GM19025 (cell line): ENCODE measurements around the gene MICALL2.

Experiments used
- ATAC-seq: cut with Tn5 transposase; IDR thresholded peaks from one replicate; pipeline ENCODE4 v1.9.1; 2021; ENCODE audit warnings: mild to moderate bottlenecking, low read depth, moderate library complexity; ENCODE audit not compliant: unreplicated experiment

Gene MICALL2

GRCh38 chr7:1470901-1471300, 11.6 kb upstream of the MICALL2 start:
- no peak for ATAC-seq

DNA sequence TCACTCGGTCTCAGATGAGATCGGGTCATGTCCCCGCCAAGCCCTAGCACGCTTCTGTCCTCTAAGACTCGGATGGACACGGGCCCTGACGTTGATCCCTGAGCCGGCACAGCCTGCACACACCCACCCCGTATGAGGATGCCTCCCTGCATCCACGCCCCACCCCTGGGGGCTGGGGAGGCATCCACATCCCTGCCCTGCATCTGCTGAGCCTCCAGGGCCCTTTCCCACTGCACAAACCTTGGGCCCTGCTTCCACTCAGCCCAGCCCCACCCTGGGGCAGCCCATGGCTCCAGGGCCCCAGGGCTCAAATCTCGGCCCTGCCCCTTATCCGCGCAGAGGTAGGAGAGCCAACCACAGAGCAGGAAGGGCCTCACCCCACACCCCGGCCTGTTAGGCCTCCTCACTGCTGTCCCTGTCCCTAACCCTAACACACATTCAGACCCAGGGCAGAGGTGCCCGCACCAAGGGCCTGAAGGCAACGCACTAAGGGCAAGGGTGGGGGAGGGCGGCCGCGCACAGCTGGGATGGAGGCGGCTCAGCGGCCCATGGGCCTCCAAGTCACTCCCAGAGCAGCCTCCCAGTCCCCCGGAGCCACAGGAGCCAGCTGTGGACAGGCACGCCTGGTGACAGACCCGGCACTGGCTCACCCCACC, 9.5 kb upstream of the MICALL2 start:
- ATAC-seq, result no peak

DNA sequence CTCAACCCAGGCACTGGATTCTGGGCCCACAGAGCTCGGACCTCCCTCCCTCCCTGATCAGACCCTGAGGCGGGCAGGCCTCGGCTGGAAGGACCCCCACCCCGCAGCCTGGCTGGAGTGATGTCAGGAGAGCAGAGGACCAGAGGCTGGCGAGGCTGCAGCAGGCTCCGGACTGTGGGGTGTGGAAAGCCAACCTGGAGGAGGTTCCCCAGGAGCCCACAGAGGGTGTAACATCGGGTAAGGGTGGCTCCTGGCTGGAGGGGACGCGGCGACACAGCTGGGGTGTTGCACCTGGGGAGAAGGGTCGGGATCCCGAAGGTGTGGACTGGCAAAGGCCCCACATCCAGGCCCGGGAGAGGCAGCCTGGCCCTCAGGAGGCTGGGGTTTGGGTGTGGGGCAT, 8.9 kb upstream of the MICALL2 start:
- ATAC-seq, result no peak

DNA sequence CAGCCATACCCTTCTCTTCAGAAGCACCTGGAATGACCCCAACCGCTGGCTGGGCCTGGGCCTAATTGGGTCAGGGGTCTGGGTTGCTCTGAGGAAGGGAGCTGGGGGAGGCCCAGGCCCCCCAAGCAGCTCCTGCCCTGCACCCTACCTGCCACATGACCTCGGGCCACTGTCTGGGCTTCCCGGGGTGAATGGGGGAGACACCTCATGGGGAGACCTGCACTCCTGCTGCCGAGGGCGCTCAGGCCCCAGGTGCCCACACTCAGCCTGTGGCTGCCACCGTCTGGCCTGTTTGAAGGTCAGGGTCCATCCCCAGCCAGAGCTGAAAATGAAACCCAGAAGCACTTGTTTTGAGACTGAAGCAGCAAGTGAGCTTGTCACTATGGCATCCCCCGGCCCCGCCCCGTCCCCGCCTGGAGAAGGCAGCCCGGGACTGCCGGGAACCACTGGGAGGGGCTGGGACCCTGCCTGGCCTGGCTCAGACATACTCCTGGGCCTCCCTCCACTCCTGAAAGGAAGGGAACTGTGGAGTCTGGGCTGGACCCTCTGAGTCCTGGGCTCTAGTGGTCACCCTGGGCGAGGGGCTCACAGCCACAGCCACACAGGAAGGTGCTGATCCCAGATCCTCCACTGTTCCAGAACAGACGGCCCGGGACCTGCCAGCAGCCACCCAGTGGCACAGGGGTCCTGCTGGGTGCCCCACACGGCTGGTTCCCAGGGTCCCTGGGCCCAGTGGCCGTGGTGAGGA, 7.4 kb upstream of the MICALL2 start:
- no peak for ATAC-seq

- no peak for ATAC-seq
Measured at GRCh38 chr7:1464694-1465093, 5.4 kb upstream of the MICALL2 start.

- ATAC-seq, result no peak
Measured at GRCh38 chr7:1463676-1464223, 4.5 kb upstream of the MICALL2 start.

DNA sequence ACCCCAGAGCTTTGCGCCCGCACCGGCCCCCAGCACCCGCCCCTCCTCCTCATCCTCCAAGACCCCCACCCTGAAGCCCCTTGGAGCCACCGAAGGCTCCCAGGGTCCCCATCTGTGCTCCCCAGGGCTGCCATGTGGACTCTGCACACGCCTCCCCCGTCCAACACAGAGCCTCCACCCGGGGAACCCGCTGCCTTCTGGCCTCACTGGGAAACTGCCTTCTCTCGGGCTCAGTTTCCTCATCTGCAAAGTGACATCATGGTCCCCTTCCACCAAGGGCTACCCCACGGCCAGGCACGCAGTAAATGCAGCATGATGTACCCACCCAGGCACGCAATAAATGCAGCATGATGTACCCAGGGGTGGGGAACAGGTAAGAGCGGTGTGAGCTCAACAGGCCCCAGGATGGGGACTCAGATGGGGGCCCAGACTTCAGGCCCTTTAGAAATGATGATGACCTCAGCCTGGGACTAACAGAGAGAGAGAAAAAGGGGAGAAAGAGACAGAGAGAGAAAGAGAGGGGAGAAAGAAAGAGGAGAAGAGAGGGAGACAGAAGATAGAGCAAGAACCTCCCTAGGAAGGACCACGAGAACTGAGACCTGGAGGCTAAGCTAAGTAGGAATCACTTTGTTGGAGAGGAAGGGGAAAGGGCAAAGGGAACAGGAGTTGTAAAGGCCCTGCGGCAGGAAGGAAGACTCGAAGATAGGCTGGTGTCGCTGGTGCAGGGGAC, 2.5 kb upstream of the MICALL2 start:
- no peak for ATAC-seq

GRCh38 chr7:1460821-1461645, 1.8 kb upstream of the MICALL2 start:
- no peak for ATAC-seq

GRCh38 chr7:1459920-1460820, 900 bp upstream of the MICALL2 start:
- ATAC-seq, result no peak

- ATAC-seq, result peak; percentile 95
Measured at GRCh38 chr7:1459512-1459892, 232 bp upstream of the MICALL2 start.

- no peak for ATAC-seq
Measured at GRCh38 chr7:1457949-1458682, 1.2 kb downstream of the MICALL2 start.

GRCh38 chr7:1457059-1457948, 2.0 kb downstream of the MICALL2 start:
- ATAC-seq, result no peak

DNA sequence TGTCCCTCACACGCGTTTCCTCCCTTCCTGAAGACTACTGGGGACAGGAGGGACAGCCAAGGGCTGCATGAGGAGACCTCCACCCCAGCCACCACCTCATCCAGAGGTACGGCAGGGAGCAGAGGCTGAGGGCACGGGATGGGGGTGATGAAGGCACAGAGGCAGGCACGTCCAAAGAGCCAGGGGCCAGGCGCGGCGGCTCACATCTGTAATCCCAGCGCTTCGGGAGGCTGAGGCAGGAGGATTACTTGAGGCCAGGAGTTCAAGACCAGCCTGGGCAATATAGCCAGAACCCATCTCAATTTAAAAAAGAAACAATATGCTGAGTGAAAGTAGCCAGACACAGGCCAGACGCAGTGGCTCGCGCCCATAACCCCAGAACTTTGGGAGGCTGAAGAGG, 3.3 kb downstream of the MICALL2 start:
- no peak for ATAC-seq

DNA sequence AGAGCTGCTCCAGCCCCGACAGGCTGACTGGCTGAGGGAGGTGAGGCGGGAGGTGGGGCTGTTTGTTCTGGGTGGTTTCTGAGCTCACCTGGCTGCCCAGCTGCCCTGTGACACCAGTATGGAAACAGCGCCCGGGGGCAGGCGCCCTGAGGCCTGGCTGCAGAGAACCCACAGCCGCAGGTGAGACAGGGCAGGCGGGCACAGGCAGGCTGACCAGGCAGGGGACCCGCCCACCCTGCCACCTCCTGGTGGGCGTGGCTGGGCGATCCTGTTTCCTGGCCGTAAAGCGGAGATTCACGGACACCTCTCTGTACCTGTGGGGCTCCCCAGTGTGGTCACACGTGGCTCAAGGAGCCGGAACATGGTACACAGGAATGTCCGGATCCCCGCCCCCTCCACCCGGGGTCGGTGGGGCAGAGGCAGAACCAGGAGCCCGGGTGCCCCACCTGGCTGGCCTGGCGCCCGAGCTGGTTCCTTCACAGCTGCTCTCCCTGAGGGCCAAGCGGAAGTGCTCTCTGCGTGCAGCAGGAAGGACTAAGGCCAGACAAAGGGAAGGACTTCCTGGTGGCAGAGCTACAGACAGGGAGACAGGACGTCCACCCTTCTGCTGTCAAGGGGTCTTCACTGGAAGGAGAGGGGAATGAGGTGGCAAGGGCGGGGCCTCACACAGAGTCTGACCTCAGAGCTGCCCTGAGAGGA, 3.9 kb downstream of the MICALL2 start:
- ATAC-seq, result no peak

DNA sequence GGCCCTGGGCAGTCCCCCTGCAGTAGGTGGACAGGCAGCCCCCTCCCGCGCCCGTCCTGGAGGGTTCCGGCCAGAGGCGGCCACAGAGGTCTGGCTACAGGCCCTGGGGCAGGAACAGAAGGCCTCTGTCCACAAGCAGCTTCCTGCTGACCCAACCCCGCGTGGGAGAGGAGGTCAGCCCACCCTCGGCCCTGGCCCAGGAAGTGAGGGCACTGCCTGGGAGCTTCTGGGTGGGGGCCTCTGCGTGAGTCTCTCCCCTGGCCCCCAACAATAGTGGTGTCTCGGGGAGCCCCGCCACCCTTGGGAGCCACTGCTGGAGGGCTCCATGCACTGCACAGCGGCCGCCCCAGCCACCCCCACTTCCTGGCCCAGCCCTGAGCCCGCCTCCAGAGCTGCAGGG, 4.7 kb downstream of the MICALL2 start:
- ATAC-seq, result no peak

GRCh38 chr7:1452205-1452604, 7.1 kb downstream of the MICALL2 start:
- no peak for ATAC-seq

DNA sequence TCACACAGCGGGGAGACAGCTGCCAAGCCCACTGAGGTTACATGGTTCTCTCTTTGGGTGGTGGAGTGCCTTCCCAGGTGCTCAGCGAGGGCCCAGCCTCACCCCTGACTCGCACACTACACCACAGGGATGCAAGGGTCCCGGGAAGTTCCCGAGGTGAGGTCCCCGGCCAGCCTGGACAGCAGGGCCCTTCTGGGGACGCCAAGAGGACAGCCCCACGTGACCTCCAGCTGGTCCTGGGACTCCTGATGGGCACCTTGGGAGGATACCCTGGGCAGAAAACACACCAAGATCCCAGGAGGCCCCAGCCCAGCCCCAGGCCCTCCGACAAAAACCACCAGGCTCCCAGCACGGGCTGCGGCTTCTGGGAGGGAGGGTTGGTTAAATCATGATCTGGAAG, 8.3 kb downstream of the MICALL2 start:
- no peak for ATAC-seq
